HFFc6 (cell line): ENCODE results near the gene DCUN1D1. TPM values are rescaled to one million over a fixed set of nuclear protein-coding genes. Genes with fewer than 3 reads are reported as not detected.

Source experiments
- DNase-seq: peaks from one replicate; pipeline ENCODE4 v3.0.0-alpha.2; 2018
- H3K27ac Mint-ChIP-seq: 2 replicates; pipeline ENCODE4 v1.8.0; 2020; ENCODE audit warnings: mild to moderate bottlenecking, mixed read lengths
- H3K27me3 Mint-ChIP-seq: 2 replicates; pipeline ENCODE4 v1.8.0; 2021; ENCODE audit warnings: mild to moderate bottlenecking, moderate library complexity, mixed read lengths; ENCODE audit not compliant: insufficient read depth
- H3K36me3 Mint-ChIP-seq: 2 replicates; pipeline ENCODE4 v1.8.0; 2021; ENCODE audit warnings: low read depth, mixed read lengths
- H3K4me1 Mint-ChIP-seq: 2 replicates; pipeline ENCODE4 v1.8.0; 2020; ENCODE audit warnings: low read depth, mixed read lengths
- H3K4me3 Mint-ChIP-seq: 2 replicates; pipeline ENCODE4 v1.8.0; 2020; ENCODE audit warnings: mild to moderate bottlenecking, moderate library complexity, mixed read lengths
- H3K9me3 Mint-ChIP-seq: 2 replicates; pipeline ENCODE4 v1.8.0; 2020; ENCODE audit warnings: mild to moderate bottlenecking, mixed read lengths
- CTCF ChIP-seq: fragments of 200-600 bp; sonication (generic); IDR thresholded peaks from 2 replicates; pipeline ENCODE4 v1.5.0; 2021; ENCODE audit warnings: antibody characterized with exemption, mild to moderate bottlenecking
- total RNA-seq, 6 experiments: library from RNA; stranded (reverse); fragmentation: NEBNext Ultra II Directional; extraction: Animal tissue kit (Norgen Biotek cat#: 25700); gene quantifications; 2 replicates in 1 of 6; 3 replicates in 5 of 6; pipeline ENCODE4 v1.2.3, GENCODE V29; 2021

Gene DCUN1D1
- total RNA-seq, 6 experiments from 2014 or later: 46.1 to 56.9 (median 52.2) TPM

- no peak for TF ChIP-seq CTCF
- Mint-ChIP-seq H3K36me3 (peaks cover 8% of the 10 kb centered on the region; the same call in 1 of the 2 replicates), H3K27ac (no peak overlapping the region), H3K9me3 (no peaks in the 10 kb centered on the region), H3K27me3 (no peaks in the 10 kb centered on the region), H3K4me3 (no peak overlapping the region), H3K4me1 (peaks cover 42% of the 10 kb centered on the region)
- DNase-seq: no peak
Observed at GRCh38 chr3:182972387-182972786, 8.0 kb downstream of the DCUN1D1 start.

- no peak overlapping the region for H3K27ac Mint-ChIP-seq
- no peak overlapping the region for H3K4me3 Mint-ChIP-seq
- H3K27me3 Mint-ChIP-seq: no peaks in the 10 kb centered on the region
- no peak for TF ChIP-seq CTCF
- no peak for DNase-seq
- peaks cover 8% of the 10 kb centered on the region; the same call in 1 of the 2 replicates for H3K36me3 Mint-ChIP-seq
- peaks cover 46% of the 10 kb centered on the region for H3K4me1 Mint-ChIP-seq
- H3K9me3 Mint-ChIP-seq: no peaks in the 10 kb centered on the region
Observed at GRCh38 chr3:182971637-182972036, 8.7 kb downstream of the DCUN1D1 start.

GRCh38 chr3:182970811-182971418 is 9.4 kb downstream of the DCUN1D1 start:
- TF ChIP-seq CTCF: no peak
- H3K27ac Mint-ChIP-seq: peak overlapping the region; percentile 44; the same call in 1 of the 2 replicates
- no peaks in the 10 kb centered on the region for H3K27me3 Mint-ChIP-seq
- peaks cover 8% of the 10 kb centered on the region; the same call in 1 of the 2 replicates for H3K36me3 Mint-ChIP-seq
- peak overlapping the region; percentile 15; the same call in 1 of the 2 replicates for H3K4me3 Mint-ChIP-seq
- no peak for DNase-seq
- peaks cover 46% of the 10 kb centered on the region for H3K4me1 Mint-ChIP-seq
- H3K9me3 Mint-ChIP-seq: no peaks in the 10 kb centered on the region

GRCh38 chr3:182969853-182970252 is 10.5 kb downstream of the DCUN1D1 start:
- H3K27me3 Mint-ChIP-seq: no peaks in the 10 kb centered on the region
- peak overlapping the region; percentile 70 for H3K27ac Mint-ChIP-seq
- H3K36me3 Mint-ChIP-seq: peaks cover 8% of the 10 kb centered on the region; the same call in 1 of the 2 replicates
- H3K4me1 Mint-ChIP-seq: peaks cover 51% of the 10 kb centered on the region
- no peak for DNase-seq
- no peaks in the 10 kb centered on the region for H3K9me3 Mint-ChIP-seq
- no peak overlapping the region for H3K4me3 Mint-ChIP-seq
- no peak for TF ChIP-seq CTCF

GRCh38 chr3:182969277-182969676 is 11.1 kb downstream of the DCUN1D1 start:
- Mint-ChIP-seq H3K4me1 (peaks cover 51% of the 10 kb centered on the region), H3K27ac (peak overlapping the region; percentile 76), H3K9me3 (no peaks in the 10 kb centered on the region), H3K36me3 (peaks cover 8% of the 10 kb centered on the region; the same call in 1 of the 2 replicates), H3K27me3 (no peaks in the 10 kb centered on the region), H3K4me3 (no peak overlapping the region)
- DNase-seq: peak; percentile 62
- TF ChIP-seq CTCF: no peak
